ENCODE results near the gene CLGN.

CLGN gene

DNA sequence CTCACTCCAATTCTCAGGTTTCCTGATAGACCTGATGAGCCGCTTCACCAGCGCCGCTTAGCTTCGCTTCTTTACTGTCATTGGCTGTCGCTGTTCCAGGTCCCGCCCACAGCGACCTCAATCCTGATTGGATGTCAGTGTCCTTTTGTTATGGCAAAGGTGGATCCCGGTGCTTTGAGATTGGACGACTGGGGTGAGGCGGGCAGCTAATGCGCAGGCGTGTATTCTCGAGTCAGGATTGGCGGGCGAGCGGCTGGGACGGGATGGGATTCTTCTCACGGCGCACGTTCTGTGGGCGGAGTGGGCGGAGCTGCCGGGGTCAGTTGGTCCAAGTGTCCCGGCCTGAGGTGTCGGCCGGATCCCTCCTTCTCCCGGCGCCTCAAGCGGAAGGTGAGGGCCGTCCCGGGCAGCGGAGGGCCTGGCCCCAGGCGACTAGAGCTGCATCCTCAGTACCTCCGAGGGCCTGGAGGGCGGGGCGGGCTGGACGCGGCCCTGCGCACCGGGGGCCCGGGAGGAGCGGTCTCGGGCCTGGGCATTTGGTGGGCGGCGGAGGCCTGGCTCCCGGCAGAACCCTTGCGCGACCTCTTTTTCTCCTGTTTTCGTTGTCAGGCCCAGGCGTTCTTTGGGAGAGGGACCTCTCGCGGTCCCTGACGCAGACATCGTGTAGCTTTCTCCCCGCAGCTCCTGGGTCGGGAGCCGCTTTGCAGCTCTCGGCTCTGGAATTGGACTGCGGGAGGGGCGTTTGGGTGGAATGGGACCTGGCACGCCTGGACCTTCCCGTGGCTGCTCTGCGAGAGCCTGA is 53.9 kb downstream of the CLGN start, which contains the start of gene SCOC:
TSS of gene SCOC (plus strand) at position 319 of the 802 bp plus-strand sequence. CDS start 5,525 bp downstream, outside the sequence.
- DNase-seq (ENCODE audit: low read depth), result peak; percentile 91

DNA sequence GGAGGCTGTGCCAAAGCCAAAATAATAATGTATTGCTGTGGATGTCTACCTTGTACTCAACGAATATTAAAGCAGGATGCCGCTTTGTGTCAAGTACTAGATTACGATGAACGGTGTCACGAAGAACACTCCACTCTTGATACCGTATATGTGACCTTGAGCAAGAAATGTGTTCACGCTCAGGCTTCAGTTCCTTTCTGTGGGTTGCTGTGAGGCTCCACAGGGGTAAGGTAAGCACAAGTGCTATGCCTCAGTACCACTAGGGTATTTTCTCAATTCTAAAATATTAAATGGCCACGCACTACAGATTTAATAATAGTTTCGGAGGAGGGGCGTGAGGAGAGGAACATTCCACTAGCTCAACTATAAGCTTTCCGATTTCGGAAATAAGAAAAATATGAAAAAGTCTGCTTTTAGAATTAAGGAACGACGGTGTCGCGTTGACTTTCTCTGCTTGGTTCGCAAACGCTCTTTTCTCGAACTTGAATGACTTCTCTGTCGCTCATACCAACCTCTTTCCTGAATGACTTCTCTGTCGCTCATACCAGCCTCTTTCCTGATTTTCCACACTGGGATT is 54.6 kb downstream of the CLGN start:
- DNase-seq (ENCODE audit: low read depth), result peak; percentile 0

DNA sequence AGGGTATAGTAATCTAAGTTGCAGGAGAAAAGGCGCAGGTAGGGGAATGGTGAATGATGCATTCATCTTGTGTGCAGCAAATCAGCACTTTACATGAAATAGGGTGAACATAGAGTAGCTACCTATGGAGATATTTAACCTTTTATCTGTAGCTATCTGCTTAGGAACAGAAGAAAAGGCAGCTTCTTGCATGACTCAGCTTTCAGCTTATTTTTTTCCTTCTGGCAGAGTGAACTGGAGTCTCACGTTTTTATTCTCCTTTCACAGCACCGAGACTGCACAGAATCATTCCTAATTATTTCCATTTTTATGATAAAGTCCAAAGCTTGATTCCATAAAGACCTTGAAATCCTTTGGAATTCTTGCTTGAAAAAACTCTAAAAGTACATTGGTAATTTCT is 58.8 kb downstream of the CLGN start:
- no peak for DNase-seq (ENCODE audit: low read depth)

DNA sequence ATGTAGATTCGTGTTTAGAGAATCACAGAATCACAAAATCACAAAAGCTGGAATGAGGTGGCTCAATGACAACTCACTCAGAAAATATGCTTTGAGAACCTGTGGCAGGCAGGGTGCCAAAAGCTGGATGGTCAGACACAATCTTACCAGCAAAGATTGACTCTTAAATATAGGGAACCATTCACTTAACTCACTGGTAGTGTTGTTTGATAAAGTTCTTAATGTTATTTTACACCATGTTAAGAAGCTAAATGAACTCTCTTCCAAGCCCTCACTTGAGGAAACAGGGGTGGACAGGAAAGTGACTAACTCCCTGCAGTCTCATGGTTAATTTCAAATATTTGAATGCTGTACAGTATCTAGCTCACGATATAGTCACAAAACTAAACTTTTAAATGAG is 59.7 kb downstream of the CLGN start:
- no peak for DNase-seq (ENCODE audit: low read depth)

- no peak for DNase-seq (ENCODE audit: low read depth)
These were observed 63.9 kb downstream of the CLGN start for GRCh38 chr4:140363558-140363957.

DNA sequence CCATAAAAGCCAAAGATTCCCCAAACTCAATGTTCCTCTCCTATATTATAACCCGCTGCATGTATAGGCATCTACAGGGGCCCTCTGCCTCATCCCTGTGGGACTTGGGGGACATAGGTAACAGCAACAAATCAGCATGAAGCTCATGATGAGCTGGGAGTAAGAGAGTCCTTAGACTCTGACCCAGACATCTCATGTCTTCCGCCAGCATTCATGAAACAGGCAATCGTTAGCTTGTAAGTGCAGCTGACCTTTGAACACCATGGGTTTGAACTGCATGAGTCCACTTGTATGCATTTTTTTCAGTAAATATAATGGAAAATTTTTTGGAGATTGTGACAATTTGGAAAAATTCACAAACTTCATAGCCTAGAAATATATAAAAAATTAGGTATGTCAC is 64.4 kb downstream of the CLGN start:
- no peak for DNase-seq (ENCODE audit: low read depth)

DNA sequence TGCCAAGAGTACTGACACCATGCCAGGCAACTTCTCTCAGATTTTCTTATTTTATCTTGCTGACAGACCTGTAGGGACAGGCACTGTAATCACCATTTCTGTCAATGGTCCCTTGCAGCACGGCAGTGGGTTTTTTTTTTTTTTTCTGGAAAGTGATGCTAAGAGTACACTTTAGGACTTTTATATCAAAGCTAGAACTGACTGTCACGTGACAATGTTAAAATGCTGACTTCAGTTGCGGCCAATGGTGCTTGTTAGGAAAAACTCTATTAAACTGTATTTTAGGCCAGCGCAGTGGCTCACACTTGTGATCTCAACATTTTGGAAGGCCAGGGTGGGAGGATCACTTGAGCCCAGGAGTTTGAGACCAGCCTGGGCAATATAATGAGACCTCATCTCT is 66.3 kb downstream of the CLGN start:
- no peak for DNase-seq (ENCODE audit: low read depth)

DNA sequence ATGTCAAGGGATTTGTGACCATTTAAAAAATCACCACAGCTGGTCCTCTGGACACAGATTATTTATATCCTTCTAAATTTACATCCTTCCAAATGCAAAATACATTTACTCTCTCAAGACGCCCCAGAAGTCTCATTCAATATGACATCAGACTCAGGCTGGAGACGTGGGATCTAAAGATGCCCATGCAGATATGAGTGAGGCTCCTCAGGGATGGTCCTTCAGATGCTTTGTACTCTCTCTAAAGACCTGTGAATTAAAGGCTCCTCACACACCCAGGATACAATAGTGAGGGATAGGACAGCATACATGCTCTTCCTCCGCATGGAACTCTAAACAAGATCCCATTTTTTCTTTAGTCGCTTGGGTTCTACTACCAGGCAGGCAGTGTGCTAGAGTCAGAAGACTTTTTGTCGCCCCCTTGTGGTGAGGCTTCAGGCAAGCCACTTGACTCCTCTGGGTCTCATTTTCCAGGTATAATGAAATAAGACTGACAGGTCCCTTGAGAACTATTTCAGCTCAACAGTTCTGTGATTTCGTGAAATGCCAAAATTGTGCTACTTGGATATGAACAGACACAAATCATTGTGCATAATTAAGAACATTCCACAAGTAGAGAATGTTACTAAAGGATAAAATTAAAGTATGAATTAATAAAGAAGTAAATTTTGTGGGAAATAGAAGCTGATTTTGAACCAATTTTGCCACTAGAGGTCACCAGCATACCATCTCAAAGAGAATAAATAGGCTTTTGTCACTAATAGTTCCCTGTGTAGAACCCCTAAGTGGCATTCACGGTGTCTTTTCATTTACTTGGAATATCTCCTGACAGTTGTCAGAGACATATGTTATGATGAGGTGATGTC is 67.7 kb downstream of the CLGN start:
- peak; percentile 58 for DNase-seq (ENCODE audit: low read depth)

GRCh38 chr4:140358281-140358680 is 69.2 kb downstream of the CLGN start:
- DNase-seq (ENCODE audit: low read depth), result no peak

GRCh38 chr4:140357868-140358267 is 69.6 kb downstream of the CLGN start:
- no peak for DNase-seq (ENCODE audit: low read depth)

GRCh38 chr4:140355288-140355687 is 72.2 kb downstream of the CLGN start:
- DNase-seq (ENCODE audit: low read depth), result no peak

GRCh38 chr4:140353786-140354185 is 73.7 kb downstream of the CLGN start:
- DNase-seq (ENCODE audit: low read depth), result no peak

DNA sequence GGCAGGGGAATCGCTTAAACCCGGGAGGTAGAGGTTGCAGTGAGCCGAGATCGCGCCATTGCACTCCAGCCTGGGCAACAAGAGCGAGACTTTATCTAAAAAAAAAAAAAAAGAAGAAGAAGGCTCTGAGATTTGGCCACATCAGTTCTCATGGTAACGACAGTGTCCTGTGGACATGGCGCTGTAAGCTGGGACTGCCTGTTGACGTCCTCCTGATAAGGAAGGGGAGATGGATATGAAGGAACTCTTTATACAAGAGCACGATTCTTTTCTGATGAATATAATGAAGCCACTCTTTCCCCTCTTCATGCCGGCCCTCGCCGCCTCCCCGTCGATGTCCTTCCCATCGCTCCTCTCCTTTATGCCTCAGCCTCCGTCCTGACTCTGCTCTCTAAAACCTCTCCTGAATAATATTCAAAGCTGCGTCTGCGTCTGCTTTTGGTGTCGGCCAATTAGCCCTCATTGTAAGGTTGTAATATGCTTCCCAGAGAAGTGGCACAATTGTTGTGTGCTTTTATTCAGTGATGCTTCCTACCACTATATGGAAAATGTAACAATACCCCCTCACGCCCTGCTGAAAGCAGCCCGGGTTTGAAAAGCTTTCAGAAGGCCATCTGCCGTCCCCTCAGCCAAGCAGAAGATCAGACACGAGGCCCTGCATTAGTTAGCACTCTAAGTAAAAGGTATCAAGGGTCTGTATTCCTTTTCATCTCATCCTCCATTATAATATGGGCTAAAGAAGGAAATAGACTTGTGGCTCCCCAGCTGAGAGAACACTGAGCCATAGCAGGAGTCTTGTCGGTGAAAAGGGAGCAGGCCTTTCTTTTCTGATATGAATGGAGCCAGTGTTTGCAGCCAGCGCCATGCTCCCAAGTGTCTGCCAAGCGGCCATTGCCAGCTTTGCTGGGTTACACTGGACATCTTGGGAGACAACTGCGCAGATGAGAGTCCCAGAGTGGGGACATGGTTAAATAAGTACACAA is 76.1 kb downstream of the CLGN start:
- DNase-seq (ENCODE audit: low read depth), result no peak

DNA sequence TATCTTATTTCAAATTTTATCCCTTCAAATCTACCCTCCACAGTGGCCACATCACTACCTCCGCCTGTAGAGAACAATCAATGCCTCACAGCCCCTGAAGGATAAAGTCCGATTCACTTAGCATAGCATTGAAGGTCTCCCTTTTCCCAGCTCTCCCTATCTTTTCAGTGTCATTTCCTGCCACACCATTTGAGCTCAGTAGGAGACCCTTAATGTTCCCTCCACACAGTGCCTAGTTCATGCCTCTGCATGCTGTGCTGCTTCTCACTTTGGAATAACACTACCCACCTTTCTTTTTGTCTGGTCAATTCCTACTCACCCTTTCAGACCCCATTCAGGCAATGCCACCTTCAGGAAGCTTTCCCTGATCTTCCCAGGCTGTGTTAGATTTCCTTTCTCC is 77.6 kb downstream of the CLGN start:
- DNase-seq (ENCODE audit: low read depth), result no peak

- DNase-seq (ENCODE audit: low read depth), result no peak
These were observed 81.3 kb downstream of the CLGN start for GRCh38 chr4:140346136-140346535.

GRCh38 chr4:140344621-140345020 is 82.8 kb downstream of the CLGN start:
- DNase-seq (ENCODE audit: low read depth), result no peak

DNA sequence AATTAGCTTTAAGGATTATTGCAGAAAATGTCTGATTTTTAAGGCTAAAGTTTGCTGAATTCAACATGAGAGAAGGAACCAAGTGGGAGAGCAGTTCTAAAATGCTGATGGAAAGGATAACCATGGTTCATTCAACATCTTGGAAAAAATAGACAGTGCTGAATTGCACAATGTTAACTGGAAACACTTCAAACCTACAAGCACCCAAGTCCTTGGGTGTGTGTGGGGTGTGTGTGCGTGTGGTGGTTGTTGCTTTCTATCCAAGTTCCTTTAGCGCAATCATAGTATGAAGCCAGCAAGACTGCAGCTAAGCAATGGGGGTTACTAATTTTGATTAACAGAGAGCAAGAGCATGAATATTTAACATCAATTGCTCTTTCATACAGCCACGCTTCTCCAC is 83.3 kb downstream of the CLGN start:
- DNase-seq (ENCODE audit: low read depth), result no peak

GRCh38 chr4:140343303-140343702 is 84.1 kb downstream of the CLGN start:
- no peak for DNase-seq (ENCODE audit: low read depth)

DNA sequence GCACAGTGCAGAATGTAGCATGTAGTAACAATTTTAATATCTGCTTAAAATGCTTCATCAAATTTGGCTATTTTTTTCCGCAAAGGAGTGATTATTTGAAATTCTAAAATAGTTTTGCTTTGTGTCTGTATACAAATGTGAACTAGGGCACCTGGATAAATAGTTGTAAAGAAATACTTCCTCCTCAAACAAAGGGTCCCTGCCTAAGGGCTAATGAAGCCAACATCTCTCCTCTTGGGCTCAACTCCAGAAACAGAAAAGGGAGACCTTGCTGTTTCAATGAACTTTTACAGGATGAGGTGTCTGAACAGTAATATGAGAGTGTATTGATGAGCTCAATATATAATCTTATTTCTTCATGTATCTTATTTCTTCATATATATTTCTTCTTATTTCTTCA is 84.8 kb downstream of the CLGN start:
- DNase-seq (ENCODE audit: low read depth), result no peak
